Breast epithelium (tissue), 3 donors: ENCODE data around the gene NPBWR2.

ENCODE experiments used
- CTCF ChIP-seq, 3 donors: fragments of 450-650 bp; IDR thresholded peaks; one replicate each; pipeline ENCODE4 v1.5.1; 2016 to 2017; ENCODE audit warnings: antibody characterized with exemption in 3 of 3, mild to moderate bottlenecking in 3 of 3, moderate library complexity in 3 of 3
- POLR2A ChIP-seq: fragments of 450-650 bp; IDR thresholded peaks from one replicate; pipeline ENCODE4 v1.6.1; 2016; ENCODE audit warnings: antibody characterized with exemption, mild to moderate bottlenecking, moderate library complexity
- POLR2AphosphoS5 ChIP-seq, 3 donors: sonication (generic); formaldehyde crosslinking; IDR thresholded peaks; one replicate each; pipeline ENCODE4 v1.6.1; 2017; ENCODE audit warnings: antibody characterized with exemption in 3 of 3

- TF ChIP-seq CTCF (IDR thresholded peaks at IDR 0.05) (no peak), POLR2A (no peak), POLR2AphosphoS5 (IDR thresholded peaks at IDR 0.05) (no peak)
These were observed 6.0 kb upstream of the NPBWR2 start for GRCh38 chr20:64113444-64113775.
